ENCODE data around the gene TMEM134. TPM values are rescaled to one million over a fixed set of nuclear protein-coding genes. Genes with fewer than 3 reads are reported as not detected.

The TMEM134 gene
- total and polyA plus RNA-seq, 9 of the 15 experiments (the other 6 are each of a cell fraction or from before 2014, with no cell fraction given), result 0.63 to 48.4 (median 10.7) TPM

DNA sequence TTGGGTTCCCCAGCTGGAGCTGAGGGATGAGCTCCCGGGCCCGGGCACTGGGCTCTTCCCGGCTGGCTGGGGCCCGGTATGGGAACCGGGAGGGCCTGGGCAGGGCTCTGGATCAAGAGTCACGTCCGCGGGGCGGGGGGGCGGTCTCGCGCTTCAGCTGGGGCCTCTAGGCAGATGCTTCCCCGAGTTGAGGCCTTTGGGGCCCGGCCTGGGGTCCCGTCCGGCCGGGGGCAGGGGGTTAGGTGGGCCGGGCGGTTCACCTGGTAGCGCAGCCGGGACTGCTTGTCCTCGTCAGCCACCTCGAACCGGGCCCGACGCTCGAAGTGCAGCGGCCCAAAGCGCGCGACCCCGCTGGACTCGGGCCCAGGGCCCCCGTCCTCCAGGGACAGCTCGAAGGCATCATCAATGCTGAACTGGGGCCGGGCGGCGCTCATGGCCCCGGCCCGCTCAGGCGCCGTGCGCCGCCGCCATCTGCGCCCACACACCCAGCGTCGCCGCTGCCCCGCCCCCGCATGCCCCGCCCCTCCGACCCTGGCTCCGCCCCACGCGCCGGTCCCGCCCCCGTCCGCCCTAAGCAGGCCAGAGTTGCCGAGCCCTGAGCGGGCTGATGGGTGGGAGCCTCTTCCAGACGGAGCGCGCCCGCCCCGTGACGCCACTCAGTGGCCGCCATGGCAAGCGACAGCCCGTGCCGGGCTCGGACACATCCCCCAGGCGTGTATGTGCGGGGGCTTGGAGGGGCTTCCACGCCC is at the start of gene TMEM134 (continued):
- TF ChIP-seq ZNF431 (CRISPR knock-in tag; IDR thresholded peaks at IDR 0.05) (no peak), ZNF445 (CRISPR knock-in tag; IDR thresholded peaks at IDR 0.05; ENCODE audit: low read depth) (no peak), FOXJ3 (CRISPR knock-in tag; IDR thresholded peaks at IDR 0.05) (no peak), ZNF282 (CRISPR knock-in tag; IDR thresholded peaks at IDR 0.05) (no peak), ZKSCAN1 (IDR thresholded peaks at IDR 0.05; ENCODE audit: low read depth, low read length) (no peak), ILK (tag; IDR thresholded peaks at IDR 0.05; ENCODE audit: borderline replicate concordance, low read depth) (no peak), POLR2AphosphoS5 (IDR thresholded peaks at IDR 0.05; ENCODE audit: control insufficient read depth, insufficient read depth, low read depth, low read length) (peak; percentile 76), HNRNPL (IDR thresholded peaks at IDR 0.05; ENCODE audit: low read depth, low read length) (peak; percentile 48; the same call in 1 of the 2 replicates), SMAD3 (CRISPR knock-in tag; conservative IDR thresholded peaks at IDR 0.05) (no peak), MBD2 (IDR thresholded peaks at IDR 0.05; ENCODE audit: borderline replicate concordance, low read depth) (peak; percentile 50; the same call in 1 of the 2 replicates), RBM14 (IDR thresholded peaks at IDR 0.05; ENCODE audit: borderline replicate concordance, insufficient read depth, low read depth, low read length) (no peak), NCOA1 (IDR thresholded peaks at IDR 0.05; ENCODE audit: low read depth) (no peak), NFYB (IDR thresholded peaks at IDR 0.05; ENCODE audit: extremely low read depth, insufficient read length) (no peak), MYNN (IDR thresholded peaks at IDR 0.05) (no peak), MYNN (CRISPR knock-in tag; IDR thresholded peaks at IDR 0.05) (no peak), MAFG (tag; conservative IDR thresholded peaks at IDR 0.05) (no peak)
- TF ChIP-seq, protein P1, sequence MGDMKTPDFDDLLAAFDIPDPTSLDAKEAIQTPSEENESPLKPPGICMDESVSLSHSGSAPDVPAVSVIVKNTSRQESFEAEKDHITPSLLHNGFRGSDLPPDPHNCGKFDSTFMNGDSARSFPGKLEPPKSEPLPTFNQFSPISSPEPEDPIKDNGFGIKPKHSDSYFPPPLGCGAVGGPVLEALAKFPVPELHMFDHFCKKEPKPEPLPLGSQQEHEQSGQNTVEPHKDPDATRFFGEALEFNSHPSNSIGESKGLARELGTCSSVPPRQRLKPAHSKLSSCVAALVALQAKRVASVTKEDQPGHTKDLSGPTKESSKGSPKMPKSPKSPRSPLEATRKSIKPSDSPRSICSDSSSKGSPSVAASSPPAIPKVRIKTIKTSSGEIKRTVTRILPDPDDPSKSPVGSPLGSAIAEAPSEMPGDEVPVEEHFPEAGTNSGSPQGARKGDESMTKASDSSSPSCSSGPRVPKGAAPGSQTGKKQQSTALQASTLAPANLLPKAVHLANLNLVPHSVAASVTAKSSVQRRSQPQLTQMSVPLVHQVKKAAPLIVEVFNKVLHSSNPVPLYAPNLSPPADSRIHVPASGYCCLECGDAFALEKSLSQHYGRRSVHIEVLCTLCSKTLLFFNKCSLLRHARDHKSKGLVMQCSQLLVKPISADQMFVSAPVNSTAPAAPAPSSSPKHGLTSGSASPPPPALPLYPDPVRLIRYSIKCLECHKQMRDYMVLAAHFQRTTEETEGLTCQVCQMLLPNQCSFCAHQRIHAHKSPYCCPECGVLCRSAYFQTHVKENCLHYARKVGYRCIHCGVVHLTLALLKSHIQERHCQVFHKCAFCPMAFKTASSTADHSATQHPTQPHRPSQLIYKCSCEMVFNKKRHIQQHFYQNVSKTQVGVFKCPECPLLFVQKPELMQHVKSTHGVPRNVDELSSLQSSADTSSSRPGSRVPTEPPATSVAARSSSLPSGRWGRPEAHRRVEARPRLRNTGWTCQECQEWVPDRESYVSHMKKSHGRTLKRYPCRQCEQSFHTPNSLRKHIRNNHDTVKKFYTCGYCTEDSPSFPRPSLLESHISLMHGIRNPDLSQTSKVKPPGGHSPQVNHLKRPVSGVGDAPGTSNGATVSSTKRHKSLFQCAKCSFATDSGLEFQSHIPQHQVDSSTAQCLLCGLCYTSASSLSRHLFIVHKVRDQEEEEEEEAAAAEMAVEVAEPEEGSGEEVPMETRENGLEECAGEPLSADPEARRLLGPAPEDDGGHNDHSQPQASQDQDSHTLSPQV (IDR thresholded peaks at IDR 0.05), result 0 out of 2 replicates have a peak, but pooled peaks have one; percentile 55
- TF ChIP-seq, protein P2, sequence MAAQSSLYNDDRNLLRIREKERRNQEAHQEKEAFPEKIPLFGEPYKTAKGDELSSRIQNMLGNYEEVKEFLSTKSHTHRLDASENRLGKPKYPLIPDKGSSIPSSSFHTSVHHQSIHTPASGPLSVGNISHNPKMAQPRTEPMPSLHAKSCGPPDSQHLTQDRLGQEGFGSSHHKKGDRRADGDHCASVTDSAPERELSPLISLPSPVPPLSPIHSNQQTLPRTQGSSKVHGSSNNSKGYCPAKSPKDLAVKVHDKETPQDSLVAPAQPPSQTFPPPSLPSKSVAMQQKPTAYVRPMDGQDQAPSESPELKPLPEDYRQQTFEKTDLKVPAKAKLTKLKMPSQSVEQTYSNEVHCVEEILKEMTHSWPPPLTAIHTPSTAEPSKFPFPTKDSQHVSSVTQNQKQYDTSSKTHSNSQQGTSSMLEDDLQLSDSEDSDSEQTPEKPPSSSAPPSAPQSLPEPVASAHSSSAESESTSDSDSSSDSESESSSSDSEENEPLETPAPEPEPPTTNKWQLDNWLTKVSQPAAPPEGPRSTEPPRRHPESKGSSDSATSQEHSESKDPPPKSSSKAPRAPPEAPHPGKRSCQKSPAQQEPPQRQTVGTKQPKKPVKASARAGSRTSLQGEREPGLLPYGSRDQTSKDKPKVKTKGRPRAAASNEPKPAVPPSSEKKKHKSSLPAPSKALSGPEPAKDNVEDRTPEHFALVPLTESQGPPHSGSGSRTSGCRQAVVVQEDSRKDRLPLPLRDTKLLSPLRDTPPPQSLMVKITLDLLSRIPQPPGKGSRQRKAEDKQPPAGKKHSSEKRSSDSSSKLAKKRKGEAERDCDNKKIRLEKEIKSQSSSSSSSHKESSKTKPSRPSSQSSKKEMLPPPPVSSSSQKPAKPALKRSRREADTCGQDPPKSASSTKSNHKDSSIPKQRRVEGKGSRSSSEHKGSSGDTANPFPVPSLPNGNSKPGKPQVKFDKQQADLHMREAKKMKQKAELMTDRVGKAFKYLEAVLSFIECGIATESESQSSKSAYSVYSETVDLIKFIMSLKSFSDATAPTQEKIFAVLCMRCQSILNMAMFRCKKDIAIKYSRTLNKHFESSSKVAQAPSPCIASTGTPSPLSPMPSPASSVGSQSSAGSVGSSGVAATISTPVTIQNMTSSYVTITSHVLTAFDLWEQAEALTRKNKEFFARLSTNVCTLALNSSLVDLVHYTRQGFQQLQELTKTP (IDR thresholded peaks at IDR 0.05; ENCODE audit: low read depth in 1 of 2, partially characterized antibody in 2 of 2), result no peak

Data from K562 (cell line).